ENCODE results near the gene JARID2. TPM values are rescaled to one million over a fixed set of nuclear protein-coding genes. Genes with fewer than 3 reads are reported as not detected.

JARID2 gene
- total and polyA plus RNA-seq, 2 of the 13 experiments (the other 11 are each of a cell fraction or from before 2014, with no cell fraction given), result 7.5 to 10.3 TPM

GRCh38 chr6:15506066-15506465 lies 260.2 kb downstream of the JARID2 start:
- in situ Hi-C loops (cut with HindIII; ENCODE audit: extremely low pct_ligation_motif_present, low pct_unique_long_range_greater_than_20kb), result no loop called here

GRCh38 chr6:15507221-15507620 lies 261.4 kb downstream of the JARID2 start:
- no TSS peak for BruUV-seq (replicated peaks)
- Histone ChIP-seq H3K4me2 (ENCODE audit: low read depth, low read length) (no peak overlapping the region), H3K9ac (ENCODE audit: insufficient read depth, low read depth, low read length) (no peak overlapping the region), H3K79me2 (ENCODE audit: insufficient read depth, low read length) (no peaks in the 10 kb centered on the region), H4K20me1 (ENCODE audit: insufficient read depth, low read length) (peaks cover 9% of the 10 kb centered on the region; the same call in 1 of the 2 replicates), H3K4me3 (replicated peaks in 1 of 3; ENCODE audit: insufficient read depth in 1 of 3, low read depth in 2 of 3, low read length in 3 of 3) (no peak overlapping the region), H3K36me3 (replicated peaks in 1 of 2; ENCODE audit: control insufficient read depth in 1 of 2, insufficient read depth in 2 of 2, low read length in 2 of 2) (peaks cover 16 to 28% of the 10 kb centered on the region in 2 experiments), H2AFZ (ENCODE audit: low read length) (no peak overlapping the region), H3K27ac (ENCODE audit: extremely low read length, insufficient read depth, low read length) (no peak overlapping the region), H3K27me3 (ENCODE audit: control insufficient read depth in 1 of 2, insufficient read depth in 2 of 2, low read length in 2 of 2) (no peaks in the 10 kb centered on the region), H3K4me1 (ENCODE audit: insufficient read depth, low read length) (peaks cover 30% of the 10 kb centered on the region), H3K9me3 (ENCODE audit: low read length) (no peaks in the 10 kb centered on the region)
- ATAC-seq (no peak), DNase-seq (ENCODE audit: low spot score) (no peak), FAIRE-seq (no peak)
- WGBS (ENCODE audit: low lambda C conversion rate), result 97% methylated on average over 11 of the region's 11 CpGs
- ChIA-PET CTCF (ENCODE audit: low intra/inter-chr PET ratio, low total read pairs) (no interaction called here), POLR2A (no interaction called here)
- in situ Hi-C loops (cut with HindIII; ENCODE audit: extremely low pct_ligation_motif_present, low pct_unique_long_range_greater_than_20kb), result no loop called here
- intact Hi-C loops (cut with micrococcal nuclease; ENCODE audit: unreplicated experiment), result no loop called here
- no peak for TF ChIP-seq ZNF10 (CRISPR knock-in tag; IDR thresholded peaks at IDR 0.05; ENCODE audit: borderline replicate concordance, low read depth)
- no peak for TF ChIP-seq PHF21A (CRISPR knock-in tag; IDR thresholded peaks at IDR 0.05)
- TF ChIP-seq NR2F1 (CRISPR knock-in tag; IDR thresholded peaks at IDR 0.05), result no peak
- TF ChIP-seq ASH2L (IDR thresholded peaks at IDR 0.05; ENCODE audit: insufficient read length, low read depth, low read length), result no peak
- TF ChIP-seq DR1 (CRISPR knock-in tag; IDR thresholded peaks at IDR 0.05), result no peak
- no peak for TF ChIP-seq SMAD9 (CRISPR knock-in tag; IDR thresholded peaks at IDR 0.05)
- TF ChIP-seq ZNF431 (CRISPR knock-in tag; IDR thresholded peaks at IDR 0.05; ENCODE audit: borderline replicate concordance, low read depth), result no peak
- TF ChIP-seq NFATC3 (CRISPR knock-in tag; IDR thresholded peaks at IDR 0.05), result no peak
- TF ChIP-seq MLXIP (CRISPR knock-in tag; IDR thresholded peaks at IDR 0.05; ENCODE audit: borderline replicate concordance), result no peak
- no peak for TF ChIP-seq ATF2 (CRISPR knock-in tag; IDR thresholded peaks at IDR 0.05)
- no peak for TF ChIP-seq ZFP82 (CRISPR knock-in tag; IDR thresholded peaks at IDR 0.05; ENCODE audit: borderline replicate concordance)
- TF ChIP-seq ZNF563 (CRISPR knock-in tag; IDR thresholded peaks at IDR 0.05), result no peak
- TF ChIP-seq PAX8 (CRISPR knock-in tag; IDR thresholded peaks at IDR 0.05; ENCODE audit: borderline replicate concordance), result no peak
- no peak for TF ChIP-seq CBX5 (CRISPR knock-in tag; IDR thresholded peaks at IDR 0.05; ENCODE audit: borderline replicate concordance)

More at GRCh38 chr6:15506066-15506465, 260.2 kb downstream of the JARID2 start:
- H3K9me3 ChIP-seq (ENCODE audit: low read length), result no peaks in the 10 kb centered on the region
- intact Hi-C loops (cut with micrococcal nuclease; ENCODE audit: unreplicated experiment), result no loop called here
- DNase-seq (ENCODE audit: low spot score), result no peak
- no peak for ATAC-seq
- peaks cover 9% of the 10 kb centered on the region; the same call in 1 of the 2 replicates for H4K20me1 ChIP-seq (ENCODE audit: insufficient read depth, low read length)
- no peaks in the 10 kb centered on the region for H3K79me2 ChIP-seq (ENCODE audit: insufficient read depth, low read length)
- H3K9ac ChIP-seq (ENCODE audit: insufficient read depth, low read depth, low read length), result no peak overlapping the region
- peaks cover 15 to 27% of the 10 kb centered on the region in 2 experiments for H3K36me3 ChIP-seq (replicated peaks in 1 of 2; ENCODE audit: control insufficient read depth in 1 of 2, insufficient read depth in 2 of 2, low read length in 2 of 2)
- no peak overlapping the region for H2AFZ ChIP-seq (ENCODE audit: low read length)
- peak overlapping the region; percentile 76 for H3K4me2 ChIP-seq (ENCODE audit: low read depth, low read length)
- no peak overlapping the region for H3K4me3 ChIP-seq (replicated peaks in 1 of 3; ENCODE audit: insufficient read depth in 1 of 3, low read depth in 2 of 3, low read length in 3 of 3)
- no peaks in the 10 kb centered on the region for H3K27me3 ChIP-seq (ENCODE audit: control insufficient read depth in 1 of 2, insufficient read depth in 2 of 2, low read length in 2 of 2)
- H3K4me1 ChIP-seq (ENCODE audit: insufficient read depth, low read length), result peaks cover 30% of the 10 kb centered on the region
- TF ChIP-seq AGO1 (IDR thresholded peaks at IDR 0.05; ENCODE audit: low read depth, low read length, poor library complexity, severe bottlenecking), result peak; percentile 1
- no peak for TF ChIP-seq CBFB (CRISPR knock-in tag; IDR thresholded peaks at IDR 0.05)
- BruUV-seq (replicated peaks), result no TSS peak
- ChIA-PET POLR2A (no interaction called here), CTCF (ENCODE audit: low intra/inter-chr PET ratio, low total read pairs) (no interaction called here)
- FAIRE-seq, result no peak
- WGBS (ENCODE audit: low lambda C conversion rate), result 96% methylated on average over 7 of the region's 7 CpGs
- no peak overlapping the region for H3K27ac ChIP-seq (ENCODE audit: extremely low read length, insufficient read depth, low read length)

Measured in HepG2 (cell line).